Neural cell (in vitro differentiated cells): Measurements from ENCODE around the gene FAM240A. TPM values are rescaled to one million over a fixed set of nuclear protein-coding genes. Genes with fewer than 3 reads are reported as not detected.

ENCODE experiments used
- H2AFZ ChIP-seq: fragments of 200-600, 300-800 bp; sonication (generic), shearing (Covaris generic); 2 replicates; pipeline ENCODE4 v1.6.0; 2014; ENCODE audit warnings: low read depth, mild to moderate bottlenecking, antibody characterized with exemption, low read length, moderate library complexity
- H3F3A ChIP-seq: fragments of 200-600 bp; shearing (Covaris generic); 2 replicates; pipeline ENCODE4 v1.6.1; 2016; ENCODE audit warnings: mild to moderate bottlenecking, moderate library complexity, mixed read lengths, antibody characterized with exemption, low read length; ENCODE audit not compliant: insufficient read depth, poor library complexity, severe bottlenecking
- H3K27ac ChIP-seq: fragments of 200-600, 300-800 bp; sonication (generic), shearing (Covaris generic); 2 replicates; pipeline ENCODE4 v1.5.1; 2014; ENCODE audit warnings: mild to moderate bottlenecking, low read length, moderate library complexity
- H3K27me3 ChIP-seq: fragments of 300-800, 200-600 bp; sonication (generic), shearing (Covaris generic); 2 replicates; pipeline ENCODE4 v1.6.0; 2014; ENCODE audit warnings: mild to moderate bottlenecking, low read depth, low read length, moderate library complexity; ENCODE audit not compliant: insufficient read depth
- H3K36me3 ChIP-seq: fragments of 300-800, 200-600 bp; sonication (generic), shearing (Covaris generic); 2 replicates; pipeline ENCODE4 v1.5.1; 2014; ENCODE audit warnings: mild to moderate bottlenecking, antibody characterized with exemption, low read length, moderate library complexity; ENCODE audit not compliant: insufficient read depth
- H3K4me2 ChIP-seq: fragments of 300-800, 200-600 bp; sonication (generic), shearing (Covaris generic); 2 replicates; pipeline ENCODE4 v1.6.0; 2014; ENCODE audit warnings: mild to moderate bottlenecking, low read length
- H3K4me3 ChIP-seq: fragments of 300-800, 200-600 bp; sonication (generic), shearing (Covaris generic); 2 replicates; pipeline ENCODE4 v1.5.1; 2014; ENCODE audit warnings: mild to moderate bottlenecking, low read length, moderate library complexity
- H3K79me2 ChIP-seq: fragments of 200-600 bp; shearing (Covaris generic); replicated peaks from 2 replicates; pipeline ENCODE4 v1.6.0; 2014; ENCODE audit warnings: mild to moderate bottlenecking, low read length, moderate library complexity; ENCODE audit not compliant: insufficient read depth
- H3K9ac ChIP-seq: fragments of 300-800, 200-600 bp; sonication (generic), shearing (Covaris generic); 2 replicates; pipeline ENCODE4 v1.6.1; 2016; ENCODE audit warnings: mild to moderate bottlenecking, low read length, mixed read lengths
- H3K9me2 ChIP-seq: fragments of 200-600 bp; shearing (Covaris generic); 2 replicates; pipeline ENCODE4 v1.6.1; 2016; ENCODE audit warnings: mild to moderate bottlenecking, low read length, mixed read lengths; ENCODE audit not compliant: insufficient read depth
- H3K9me3 ChIP-seq: fragments of 200-600, 300-800 bp; sonication (generic), shearing (Covaris generic); 2 replicates; pipeline ENCODE4 v1.6.1; 2016; ENCODE audit warnings: mild to moderate bottlenecking, mixed run types, low read length, moderate library complexity, mixed read lengths
- H4K20me1 ChIP-seq: fragments of 200-600 bp; shearing (Covaris generic); 2 replicates; pipeline ENCODE4 v1.6.1; 2016; ENCODE audit warnings: mild to moderate bottlenecking, mixed run types; ENCODE audit not compliant: insufficient read depth
- CTCF ChIP-seq: fragments of 450-650 bp; IDR thresholded peaks from 2 replicates; pipeline ENCODE4 v1.5.1; 2014; ENCODE audit warnings: antibody characterized with exemption, mild to moderate bottlenecking, moderate library complexity; ENCODE audit not compliant: poor library complexity, severe bottlenecking
- EP300 ChIP-seq: fragments of 450-650 bp; conservative IDR thresholded peaks from 2 replicates; pipeline ENCODE4 v1.6.1; 2014; ENCODE audit warnings: antibody characterized with exemption, mild to moderate bottlenecking, moderate library complexity; ENCODE audit not compliant: poor library complexity, severe bottlenecking
- EZH2 ChIP-seq: fragments of 200-600, 300-800 bp; shearing (Covaris generic), sonication (generic); IDR thresholded peaks from 2 replicates; pipeline ENCODE4 v1.6.1; 2014; ENCODE audit warnings: antibody characterized with exemption, low read length, borderline replicate concordance, mild to moderate bottlenecking; ENCODE audit not compliant: insufficient read depth, poor library complexity, severe bottlenecking
- MXI1 ChIP-seq: fragments of 450-650 bp; conservative IDR thresholded peaks from 2 replicates; pipeline ENCODE4 v1.6.1; 2014; ENCODE audit warnings: antibody characterized with exemption, mild to moderate bottlenecking; ENCODE audit not compliant: poor library complexity, severe bottlenecking
- POLR2AphosphoS5 ChIP-seq: IDR thresholded peaks from 2 replicates; pipeline ENCODE4 v1.6.1; 2012
- RAD21 ChIP-seq: fragments of 450-650 bp; conservative IDR thresholded peaks from 2 replicates; pipeline ENCODE4 v1.6.1; 2014; ENCODE audit warnings: antibody characterized with exemption, mild to moderate bottlenecking, moderate library complexity
- REST ChIP-seq: IDR thresholded peaks from 2 replicates; pipeline ENCODE4 v1.6.1; 2012; ENCODE audit warnings: borderline replicate concordance
- SMC3 ChIP-seq: fragments of 450-650 bp; conservative IDR thresholded peaks from 2 replicates; pipeline ENCODE4 v1.6.1; 2014; ENCODE audit warnings: antibody characterized with exemption, mild to moderate bottlenecking, moderate library complexity; ENCODE audit not compliant: poor library complexity
- TAF1 ChIP-seq: IDR thresholded peaks from 2 replicates; pipeline ENCODE4 v1.6.1; 2012; ENCODE audit warnings: low read depth
- polyA plus RNA-seq: library from polyadenylated mRNA; depleted of rRNA; stranded (reverse); fragments of >200 nt; gene quantifications from 2 replicates; pipeline ENCODE4 v1.2.3, GENCODE V29; 2014

FAM240A gene
- polyA plus RNA-seq, 1 donor from 2014 or later = not detected

DNA sequence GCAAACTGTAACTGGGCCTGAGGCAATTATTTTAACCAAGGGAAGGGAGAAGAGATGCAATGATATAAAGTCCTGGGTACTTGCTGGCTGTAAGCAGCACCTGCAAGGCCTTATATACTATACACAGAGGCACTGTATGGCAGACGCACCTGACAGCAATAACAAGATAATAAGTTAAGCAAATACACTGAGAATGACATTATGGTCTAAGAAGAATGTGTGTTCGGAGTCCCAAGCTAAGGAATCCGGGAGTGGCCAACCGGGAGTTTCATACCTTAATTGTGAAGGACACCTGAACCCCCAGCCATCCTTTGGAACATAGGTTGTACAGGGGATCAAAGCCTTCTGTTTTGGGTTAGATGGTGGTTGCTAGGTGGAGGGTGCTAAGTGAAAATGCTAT lies 13.7 kb downstream of the FAM240A start:
- H4K20me1 ChIP-seq = no peaks in the 10 kb centered on the region
- no peak overlapping the region for H3K4me3 ChIP-seq
- TF ChIP-seq SMC3 (no peak), CTCF (no peak), RAD21 (no peak), TAF1 (no peak), POLR2AphosphoS5 (no peak), REST (no peak), MXI1 (no peak), EZH2 (no peak), EP300 (no peak)
- no peaks in the 10 kb centered on the region for H3K9me2 ChIP-seq
- no peaks in the 10 kb centered on the region for H3K27me3 ChIP-seq
- no peak overlapping the region for H3K27ac ChIP-seq
- H3F3A ChIP-seq = no peaks in the 10 kb centered on the region
- no peaks in the 10 kb centered on the region for H3K36me3 ChIP-seq
- H3K4me2 ChIP-seq = no peak overlapping the region
- no peak overlapping the region for H2AFZ ChIP-seq
- H3K79me2 ChIP-seq = no peaks in the 10 kb centered on the region
- no peaks in the 10 kb centered on the region for H3K9me3 ChIP-seq
- no peak overlapping the region for H3K9ac ChIP-seq

DNA sequence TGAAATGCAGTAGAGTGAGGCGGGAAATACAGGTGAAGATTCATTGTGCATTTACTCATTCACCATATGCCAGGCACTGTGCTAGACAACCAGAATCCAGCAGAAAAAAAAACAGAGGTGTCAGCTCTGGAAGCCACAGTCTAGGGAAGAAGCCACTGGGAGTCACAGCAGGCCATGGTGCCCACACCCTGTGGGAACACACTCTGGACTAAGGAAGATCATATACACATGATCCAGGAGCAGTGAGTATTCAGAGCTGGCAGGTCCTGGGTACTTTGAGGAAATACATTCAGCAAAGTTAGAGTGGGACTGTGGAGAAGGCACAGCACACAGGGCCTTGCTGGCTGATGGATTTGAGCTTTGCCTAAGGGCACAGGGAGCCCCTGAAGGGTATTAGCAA lies 14.8 kb downstream of the FAM240A start:
- Histone ChIP-seq H4K20me1 (no peaks in the 10 kb centered on the region), H3K36me3 (no peaks in the 10 kb centered on the region), H3K9me2 (no peaks in the 10 kb centered on the region), H2AFZ (no peak overlapping the region), H3K79me2 (no peaks in the 10 kb centered on the region), H3K27me3 (no peaks in the 10 kb centered on the region), H3K27ac (no peak overlapping the region), H3K9me3 (no peaks in the 10 kb centered on the region), H3F3A (no peaks in the 10 kb centered on the region), H3K4me2 (no peak overlapping the region), H3K4me3 (no peak overlapping the region), H3K9ac (no peak overlapping the region)
- no peak for TF ChIP-seq RAD21
- TF ChIP-seq SMC3 = no peak
- no peak for TF ChIP-seq CTCF
- no peak for TF ChIP-seq MXI1
- no peak for TF ChIP-seq EP300
- TF ChIP-seq TAF1 = no peak
- TF ChIP-seq REST = no peak
- TF ChIP-seq POLR2AphosphoS5 = no peak
- no peak for TF ChIP-seq EZH2
